NCI-H748 (cell line): ENCODE data around the gene CYP4A22.
"Not testable (repeated sequence)": the region's sequence is repeated elsewhere in the genome, so short reads cannot be mapped to it uniquely, and the experiment has no call there.

Experiments used
- DNase-seq: peaks from one replicate; lab custom pipeline; 2025; ENCODE audit not compliant: unreplicated experiment; lab: John Stamatoyannopoulos, UW

The CYP4A22 gene

GRCh38 chr1:47184822-47185677 lies 47.8 kb downstream of the CYP4A22 start:
- DNase-seq, result no peak

DNA sequence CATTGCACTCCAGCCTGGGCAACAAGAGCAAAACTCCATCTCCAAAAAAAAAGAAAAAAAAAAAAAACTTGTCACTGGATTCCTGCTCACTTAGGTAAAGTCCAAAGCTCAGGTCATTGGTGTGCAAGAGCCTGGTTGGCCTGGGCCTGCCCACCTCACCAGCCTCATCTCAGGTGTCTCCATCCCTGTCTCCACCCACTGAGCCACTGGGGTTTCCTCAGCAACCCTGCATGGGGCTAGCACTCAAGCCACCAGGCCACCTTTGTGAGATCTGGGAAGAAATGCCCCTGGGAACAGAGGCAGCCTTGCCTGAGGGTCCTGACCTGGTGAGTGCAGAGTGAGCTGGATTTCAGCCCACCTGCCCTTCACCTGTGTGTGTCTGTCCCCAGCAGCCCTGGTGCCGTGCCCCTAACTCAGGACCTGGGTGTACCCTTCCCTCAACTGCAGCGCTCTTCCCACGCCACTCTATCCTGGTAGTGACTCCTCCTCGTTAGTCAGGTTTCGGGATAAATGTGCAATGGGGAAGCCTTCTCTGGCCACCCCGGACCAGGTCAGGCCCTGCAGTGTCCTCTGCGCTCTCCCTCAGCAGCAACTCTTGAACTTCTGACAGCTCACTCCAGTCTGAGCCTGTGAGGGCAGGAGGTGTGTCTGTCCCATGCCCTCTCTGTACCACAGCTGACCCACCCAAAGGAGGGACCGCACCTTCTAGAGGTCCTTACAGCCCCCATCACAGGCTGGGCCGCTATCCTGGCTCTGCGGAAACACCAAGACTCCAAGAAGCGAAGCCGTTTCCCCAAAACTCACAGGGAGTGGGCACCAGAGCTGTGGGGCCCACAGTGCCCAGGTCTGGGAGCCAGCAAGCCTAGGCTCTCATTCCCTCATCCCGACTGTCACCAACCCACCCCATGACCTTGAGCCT lies 49.3 kb downstream of the CYP4A22 start:
- DNase-seq, result no peak

DNA sequence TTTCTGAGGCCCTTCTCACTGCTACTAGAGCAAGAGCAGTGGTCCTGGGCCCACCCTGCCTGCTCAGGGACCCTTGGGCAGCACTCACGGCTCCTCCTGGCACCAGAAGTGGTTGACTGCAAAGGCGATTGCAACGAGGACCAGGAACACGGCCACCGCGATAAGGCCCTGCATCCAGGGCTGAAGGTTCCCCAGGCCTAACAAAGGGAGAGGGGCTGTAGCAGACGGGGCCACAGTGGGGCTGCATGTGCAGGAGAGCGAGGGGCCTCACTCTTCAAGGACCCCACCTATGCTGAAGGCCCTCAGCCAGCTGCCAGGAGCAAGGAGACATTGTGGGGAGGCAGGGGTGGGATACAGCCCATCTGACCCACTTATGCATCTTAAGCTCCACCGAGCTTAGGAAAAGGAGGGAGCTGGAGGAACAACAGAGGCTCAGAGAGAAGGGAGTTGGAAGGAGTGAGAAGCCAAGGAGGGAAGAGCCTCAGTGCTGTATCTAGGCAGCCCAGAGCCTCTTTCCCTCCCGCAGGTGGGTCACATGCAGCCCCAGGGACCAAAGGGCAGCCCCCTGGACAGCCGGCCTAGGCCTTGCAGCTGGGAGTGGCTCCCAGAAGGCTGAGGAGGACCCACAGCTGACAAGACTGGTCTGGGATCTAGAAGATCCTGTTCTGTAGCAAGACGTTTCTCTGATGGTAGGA lies 50.1 kb downstream of the CYP4A22 start:
- no peak for DNase-seq

DNA sequence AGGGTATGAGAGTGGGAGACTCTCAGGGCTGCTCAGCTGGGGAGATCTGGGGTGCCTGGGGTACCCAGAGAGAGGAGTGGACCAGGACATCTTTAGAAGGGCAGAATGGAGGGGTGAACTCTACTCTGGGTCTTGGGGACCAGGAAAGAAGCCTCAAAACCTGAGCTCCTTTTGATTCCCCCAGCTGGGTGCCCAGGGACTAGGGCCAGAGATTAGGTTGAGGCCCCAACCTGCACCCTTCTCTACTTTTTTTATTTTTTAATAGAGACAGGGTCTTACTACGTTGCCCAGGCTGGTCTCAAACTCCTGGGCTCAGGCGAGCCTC lies 50.6 kb downstream of the CYP4A22 start:
- DNase-seq, result no peak

DNA sequence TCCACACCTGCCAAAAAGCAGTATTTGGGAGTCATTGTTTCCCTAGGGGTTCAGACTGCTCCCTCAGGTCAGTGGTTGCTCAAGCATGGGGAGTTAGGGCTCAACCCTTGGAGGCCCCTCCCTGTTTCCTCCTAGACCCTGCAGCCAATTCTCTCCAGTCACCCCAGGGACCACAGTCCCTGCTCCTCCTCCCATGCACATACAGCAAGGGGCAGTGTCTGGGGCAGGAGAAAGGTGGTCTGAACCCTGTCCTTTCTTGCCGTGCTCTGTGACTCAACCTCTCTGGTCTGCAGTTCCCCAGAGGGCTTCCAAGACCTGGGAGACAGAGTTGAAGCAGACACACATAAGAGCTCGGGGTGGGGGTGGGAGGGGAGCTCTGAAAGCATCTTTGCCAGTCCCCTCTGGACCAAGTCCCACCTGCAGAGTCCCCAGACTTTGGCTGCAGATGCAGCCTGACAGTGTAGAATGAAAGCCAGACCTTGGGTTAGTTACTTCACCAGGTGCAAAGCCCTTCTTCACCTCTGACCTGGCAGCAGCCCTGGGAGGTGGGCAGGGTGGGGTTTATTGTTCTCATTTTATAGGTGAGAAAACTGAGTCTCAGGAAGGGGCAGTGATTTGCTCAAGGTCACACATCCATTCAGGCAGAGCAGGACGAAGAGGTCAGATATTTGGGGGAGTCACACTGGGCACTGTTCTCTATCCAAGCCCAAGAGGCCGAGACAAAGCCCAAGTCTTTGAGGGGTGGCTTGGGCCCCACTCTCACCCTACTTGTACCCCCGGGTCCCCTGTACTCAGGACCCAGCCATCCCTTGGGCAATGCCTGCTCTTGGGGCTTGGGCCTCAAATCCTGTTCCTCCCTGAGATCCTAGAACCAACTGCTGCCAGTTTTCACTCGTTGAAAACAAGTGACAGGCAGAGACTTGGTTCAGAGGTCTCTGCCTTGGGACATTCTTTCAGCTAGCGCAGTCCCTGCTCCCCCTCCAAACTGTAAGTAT lies 51.8 kb downstream of the CYP4A22 start:
- no peak for DNase-seq

GRCh38 chr1:47189844-47190508 lies 52.7 kb downstream of the CYP4A22 start, which contains the start of gene PDZK1IP1:
Gene PDZK1IP1, minus strand, starts transcription at chr1:47190036. Its CDS starts 104 bp downstream, at chr1:47189932.
- DNase-seq, result no peak

GRCh38 chr1:47190509-47190855 lies 53.2 kb downstream of the CYP4A22 start:
- DNase-seq, result no peak

DNA sequence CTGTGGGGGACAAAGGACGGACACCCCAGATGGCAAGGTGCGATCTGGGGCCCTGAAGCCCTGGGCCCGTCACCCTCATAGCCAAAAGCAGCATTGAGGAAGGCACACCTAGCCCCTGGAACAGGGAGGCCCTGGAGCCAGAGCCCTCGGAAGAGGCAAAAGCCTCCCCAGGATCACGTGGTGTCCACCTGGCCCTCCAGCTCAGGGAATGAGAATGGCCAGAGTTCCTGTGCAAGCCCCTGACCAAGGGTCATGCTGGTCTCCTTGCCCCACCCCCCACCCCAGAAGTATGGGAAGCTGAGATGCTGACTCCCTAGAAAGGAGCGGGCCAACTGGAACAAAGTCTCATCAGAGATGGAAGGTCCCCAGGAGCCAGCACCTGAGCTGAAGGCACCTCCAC lies 53.6 kb downstream of the CYP4A22 start:
- no peak for DNase-seq

- no peak for DNase-seq
Measured at GRCh38 chr1:47191940-47192457, 54.8 kb downstream of the CYP4A22 start.

DNA sequence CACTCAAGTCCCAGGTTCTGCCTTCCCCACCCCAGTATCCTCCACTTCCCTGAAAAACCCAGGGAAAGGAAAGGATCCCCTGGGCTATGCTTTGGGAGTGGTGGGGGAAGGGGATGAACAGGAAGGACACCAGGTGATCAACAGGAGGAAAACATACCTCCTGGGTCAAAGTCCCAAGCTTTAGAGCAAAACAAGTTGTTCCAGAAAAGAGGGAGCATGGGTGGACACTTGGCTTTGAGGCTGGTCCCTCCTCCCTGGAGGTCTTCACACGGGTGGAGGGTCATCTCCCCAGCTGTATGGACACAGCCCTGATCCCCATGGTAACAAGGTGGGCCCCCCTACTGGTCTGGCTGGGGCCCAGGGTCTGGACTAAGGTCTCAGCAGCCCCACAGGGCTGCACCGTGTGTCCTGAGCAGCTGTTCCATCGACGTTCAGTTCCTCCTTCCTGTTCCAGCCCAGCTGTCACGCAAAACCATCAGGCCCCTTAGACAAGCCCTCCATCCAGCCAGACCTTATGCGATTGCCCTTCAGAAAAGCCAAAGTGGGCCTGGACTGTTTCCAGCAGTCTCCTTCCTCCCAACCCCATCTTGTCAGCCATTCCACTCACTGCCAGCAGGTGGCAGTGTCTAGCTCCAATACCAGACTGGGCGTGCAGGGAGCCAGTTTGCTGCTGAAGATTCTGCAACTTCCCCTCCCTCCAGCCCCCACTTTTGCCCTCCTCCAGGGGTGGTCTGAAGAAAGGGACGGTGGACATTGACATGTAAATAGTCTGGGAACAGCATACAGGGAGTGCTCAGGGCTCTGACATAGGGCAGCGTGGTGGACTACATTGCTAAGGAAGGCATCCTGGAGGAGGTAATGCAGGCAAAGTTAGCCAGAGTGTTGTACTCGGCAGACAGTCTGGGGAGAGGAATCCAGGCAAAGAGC lies 55.5 kb downstream of the CYP4A22 start:
- DNase-seq, result peak; percentile 69

DNA sequence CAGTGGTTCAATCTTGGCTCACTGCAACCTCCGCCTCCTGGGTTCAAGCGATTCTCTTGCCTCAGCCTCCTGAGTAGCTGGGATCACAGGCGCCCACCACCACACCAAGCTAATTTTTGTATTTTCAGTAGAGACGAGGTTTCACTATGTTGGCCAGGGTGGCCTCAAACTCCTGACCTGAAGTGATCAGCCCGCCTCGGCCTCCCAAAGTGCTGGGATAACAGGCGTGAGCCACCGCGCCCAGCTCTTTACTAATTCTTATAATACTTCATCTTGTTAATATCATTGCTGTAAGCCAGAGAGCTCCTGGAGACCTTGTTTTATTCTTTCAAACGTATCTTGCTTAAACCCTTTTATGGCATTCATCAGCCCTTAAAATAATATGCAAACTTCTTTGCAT lies 56.3 kb downstream of the CYP4A22 start:
- DNase-seq, result not testable (repeated sequence)

DNA sequence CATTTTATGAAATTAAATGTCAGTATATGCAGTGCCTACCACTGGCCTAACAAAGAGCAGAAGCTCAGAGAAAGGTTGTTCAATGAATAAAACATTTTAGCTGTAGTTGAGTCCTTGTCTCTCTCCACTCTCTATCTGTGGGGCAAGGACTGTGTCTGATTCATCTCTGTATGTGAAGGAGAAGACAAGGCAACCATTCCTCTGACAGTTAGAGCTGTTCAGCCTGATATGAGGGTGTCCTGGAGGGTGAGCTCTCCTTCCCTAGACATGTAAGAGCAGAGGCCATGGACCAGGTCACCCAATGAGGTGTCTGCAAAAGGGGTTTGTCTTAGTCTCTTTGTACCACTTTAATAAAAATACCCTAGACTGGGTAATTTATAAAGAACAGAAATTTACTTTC lies 57.1 kb downstream of the CYP4A22 start:
- no peak for DNase-seq

- DNase-seq, result not testable (repeated sequence)
Measured at GRCh38 chr1:47195981-47196380, 58.7 kb downstream of the CYP4A22 start.

DNA sequence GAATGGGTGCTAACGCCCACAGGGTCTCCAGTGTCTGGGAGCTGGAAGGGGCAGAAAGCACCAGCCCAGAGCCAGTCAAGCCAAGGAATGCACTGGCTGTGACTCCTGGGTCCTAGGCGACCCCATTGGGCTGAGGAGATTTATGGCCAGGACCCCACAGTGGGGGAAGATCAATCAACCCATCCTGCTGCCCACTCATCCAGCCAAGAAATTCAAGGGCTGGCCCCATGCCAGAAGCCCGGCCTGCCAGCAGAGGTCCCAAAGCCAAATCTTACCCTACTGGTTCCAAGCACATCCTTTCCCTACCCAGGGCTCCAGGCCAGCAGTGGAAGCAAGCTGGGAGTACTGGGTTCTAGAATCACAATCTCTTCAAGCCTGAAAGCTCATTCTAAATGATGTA lies 59.4 kb downstream of the CYP4A22 start:
- no peak for DNase-seq

GRCh38 chr1:47198214-47198613 lies 61.0 kb downstream of the CYP4A22 start:
- no peak for DNase-seq
